ENCODE results near the gene DISP3.

DNA sequence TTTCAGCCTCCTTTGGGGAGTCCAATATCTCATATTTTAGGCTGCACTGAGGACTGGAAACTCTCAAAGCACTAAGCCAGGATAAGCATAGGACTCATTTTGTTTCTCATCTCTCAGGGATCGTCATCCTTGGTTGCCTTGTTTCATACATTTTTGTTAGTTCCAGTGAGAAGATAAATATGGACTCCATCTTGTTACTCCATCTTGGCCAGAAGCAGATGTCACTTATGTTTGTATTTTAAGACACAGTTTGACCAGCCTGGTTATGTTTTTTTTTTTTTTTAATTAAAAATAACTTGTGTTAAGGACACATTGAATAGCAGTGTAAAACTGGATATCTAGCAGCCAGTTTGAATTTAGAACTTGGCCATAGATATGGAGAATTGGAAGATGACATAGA is 34.7 kb downstream of the DISP3 start:
- TF ChIP-seq EZH2phosphoT487 (IDR thresholded peaks at IDR 0.05; ENCODE audit: borderline replicate concordance) (no peak), CBX3 (IDR thresholded peaks at IDR 0.05; ENCODE audit: low read depth) (no peak), EZH2 (IDR thresholded peaks at IDR 0.05) (no peak)
- TF ChIP-seq, protein P1, sequence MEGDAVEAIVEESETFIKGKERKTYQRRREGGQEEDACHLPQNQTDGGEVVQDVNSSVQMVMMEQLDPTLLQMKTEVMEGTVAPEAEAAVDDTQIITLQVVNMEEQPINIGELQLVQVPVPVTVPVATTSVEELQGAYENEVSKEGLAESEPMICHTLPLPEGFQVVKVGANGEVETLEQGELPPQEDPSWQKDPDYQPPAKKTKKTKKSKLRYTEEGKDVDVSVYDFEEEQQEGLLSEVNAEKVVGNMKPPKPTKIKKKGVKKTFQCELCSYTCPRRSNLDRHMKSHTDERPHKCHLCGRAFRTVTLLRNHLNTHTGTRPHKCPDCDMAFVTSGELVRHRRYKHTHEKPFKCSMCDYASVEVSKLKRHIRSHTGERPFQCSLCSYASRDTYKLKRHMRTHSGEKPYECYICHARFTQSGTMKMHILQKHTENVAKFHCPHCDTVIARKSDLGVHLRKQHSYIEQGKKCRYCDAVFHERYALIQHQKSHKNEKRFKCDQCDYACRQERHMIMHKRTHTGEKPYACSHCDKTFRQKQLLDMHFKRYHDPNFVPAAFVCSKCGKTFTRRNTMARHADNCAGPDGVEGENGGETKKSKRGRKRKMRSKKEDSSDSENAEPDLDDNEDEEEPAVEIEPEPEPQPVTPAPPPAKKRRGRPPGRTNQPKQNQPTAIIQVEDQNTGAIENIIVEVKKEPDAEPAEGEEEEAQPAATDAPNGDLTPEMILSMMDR (IDR thresholded peaks at IDR 0.05 in 2 of 3, conservative IDR thresholded peaks at IDR 0.05 in 1 of 3; ENCODE audit: borderline replicate concordance in 1 of 3, insufficient read depth in 1 of 3, low read depth in 2 of 3, low read length in 2 of 3) = no peak
- TF ChIP-seq, protein P2, sequence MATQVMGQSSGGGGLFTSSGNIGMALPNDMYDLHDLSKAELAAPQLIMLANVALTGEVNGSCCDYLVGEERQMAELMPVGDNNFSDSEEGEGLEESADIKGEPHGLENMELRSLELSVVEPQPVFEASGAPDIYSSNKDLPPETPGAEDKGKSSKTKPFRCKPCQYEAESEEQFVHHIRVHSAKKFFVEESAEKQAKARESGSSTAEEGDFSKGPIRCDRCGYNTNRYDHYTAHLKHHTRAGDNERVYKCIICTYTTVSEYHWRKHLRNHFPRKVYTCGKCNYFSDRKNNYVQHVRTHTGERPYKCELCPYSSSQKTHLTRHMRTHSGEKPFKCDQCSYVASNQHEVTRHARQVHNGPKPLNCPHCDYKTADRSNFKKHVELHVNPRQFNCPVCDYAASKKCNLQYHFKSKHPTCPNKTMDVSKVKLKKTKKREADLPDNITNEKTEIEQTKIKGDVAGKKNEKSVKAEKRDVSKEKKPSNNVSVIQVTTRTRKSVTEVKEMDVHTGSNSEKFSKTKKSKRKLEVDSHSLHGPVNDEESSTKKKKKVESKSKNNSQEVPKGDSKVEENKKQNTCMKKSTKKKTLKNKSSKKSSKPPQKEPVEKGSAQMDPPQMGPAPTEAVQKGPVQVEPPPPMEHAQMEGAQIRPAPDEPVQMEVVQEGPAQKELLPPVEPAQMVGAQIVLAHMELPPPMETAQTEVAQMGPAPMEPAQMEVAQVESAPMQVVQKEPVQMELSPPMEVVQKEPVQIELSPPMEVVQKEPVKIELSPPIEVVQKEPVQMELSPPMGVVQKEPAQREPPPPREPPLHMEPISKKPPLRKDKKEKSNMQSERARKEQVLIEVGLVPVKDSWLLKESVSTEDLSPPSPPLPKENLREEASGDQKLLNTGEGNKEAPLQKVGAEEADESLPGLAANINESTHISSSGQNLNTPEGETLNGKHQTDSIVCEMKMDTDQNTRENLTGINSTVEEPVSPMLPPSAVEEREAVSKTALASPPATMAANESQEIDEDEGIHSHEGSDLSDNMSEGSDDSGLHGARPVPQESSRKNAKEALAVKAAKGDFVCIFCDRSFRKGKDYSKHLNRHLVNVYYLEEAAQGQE (IDR thresholded peaks at IDR 0.05; ENCODE audit: low read depth) = no peak

Data from HCT116 (cell line).